GM13976 (cell line): ENCODE data around the gene WDR76.
"Not testable (repeated sequence)": the region's sequence is repeated elsewhere in the genome, so short reads cannot be mapped to it uniquely, and the experiment has no call there.

Experiments
- DNase-seq: peaks from one replicate; pipeline ENCODE4 v3.0.0; 2012; ENCODE audit warnings: low spot score
- CTCF ChIP-seq: IDR thresholded peaks from 2 replicates; pipeline ENCODE4 v1.5.1; 2012; ENCODE audit warnings: borderline replicate concordance, mild to moderate bottlenecking; ENCODE audit not compliant: insufficient read depth; ENCODE audit errors: extremely low read depth, missing control alignments, control extremely low read depth
- in situ Hi-C: fragments of 300-500 bp; cut with MboI; formaldehyde crosslinking; loops from one replicate; pipeline ENCODE4 v1.12.0; 2022; ENCODE audit warnings: low sequenced_read_pairs, mixed read lengths, inconsistent platforms; ENCODE audit not compliant: unreplicated experiment

WDR76 gene

DNA sequence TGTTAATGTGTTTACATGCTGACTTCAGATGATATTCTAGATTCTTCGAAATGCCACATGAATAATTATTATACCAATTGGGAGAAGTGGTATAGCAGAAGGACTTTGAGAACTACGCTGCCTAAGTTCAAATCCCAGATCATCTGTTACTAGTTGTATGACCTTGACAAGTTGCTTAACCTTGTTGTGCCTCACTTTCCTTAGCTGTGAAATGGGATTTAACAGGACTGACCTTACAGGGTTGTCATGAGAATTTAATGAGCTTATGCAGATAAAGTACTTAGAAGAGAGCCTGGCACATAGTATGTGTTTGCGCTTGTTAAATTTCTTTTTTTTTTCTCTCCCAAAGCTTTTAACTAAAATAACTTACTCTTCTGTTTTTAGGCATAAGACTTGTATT, 24.4 kb downstream of the WDR76 start:
- in situ Hi-C loops: no loop called here
- TF ChIP-seq CTCF: no peak

DNA sequence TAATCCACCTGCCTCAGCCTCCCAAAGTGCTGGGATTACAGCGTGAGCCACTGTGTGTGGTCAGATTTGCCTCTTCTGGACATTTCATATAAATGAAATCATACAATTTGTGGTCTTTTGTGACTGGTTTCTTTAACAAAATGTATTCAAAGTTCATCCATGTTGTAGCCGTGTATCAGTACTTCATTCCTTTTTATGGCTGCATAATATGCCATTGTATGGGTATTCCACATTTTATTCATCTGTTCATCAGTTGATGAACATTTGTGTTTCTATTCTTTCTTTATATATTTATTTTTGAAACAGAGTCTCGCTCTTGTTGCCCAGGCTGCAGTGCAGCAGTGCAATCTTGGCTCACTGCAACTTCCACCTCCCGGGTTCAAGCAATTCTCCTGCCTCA, 25.8 kb downstream of the WDR76 start:
- DNase-seq: no peak
- in situ Hi-C loops: no loop called here
- no peak for TF ChIP-seq CTCF

More for the DNA sequence above, 24.4 kb downstream of the WDR76 start:
- DNase-seq: no peak

DNA sequence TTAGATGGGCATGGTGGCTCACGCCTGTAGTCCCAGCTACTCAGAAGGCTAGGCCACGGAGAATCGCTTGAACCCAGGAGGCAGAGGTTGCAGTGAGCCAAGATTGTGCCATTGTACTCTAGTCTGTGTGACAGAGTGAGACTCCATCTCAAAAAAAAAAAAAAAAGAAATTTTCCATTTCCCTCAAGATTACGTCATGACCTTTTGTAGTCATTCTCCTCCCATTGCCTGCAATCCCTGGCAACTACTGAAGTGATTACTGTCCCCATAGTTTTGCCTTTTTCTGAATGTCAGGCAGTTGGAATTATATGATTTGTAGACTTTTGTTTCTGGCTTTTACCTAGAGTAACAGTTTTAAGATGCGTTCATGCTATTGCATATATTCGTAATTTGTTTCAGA, 28.0 kb downstream of the WDR76 start:
- no peak for DNase-seq
- TF ChIP-seq CTCF: no peak
- in situ Hi-C loops: no loop called here

DNA sequence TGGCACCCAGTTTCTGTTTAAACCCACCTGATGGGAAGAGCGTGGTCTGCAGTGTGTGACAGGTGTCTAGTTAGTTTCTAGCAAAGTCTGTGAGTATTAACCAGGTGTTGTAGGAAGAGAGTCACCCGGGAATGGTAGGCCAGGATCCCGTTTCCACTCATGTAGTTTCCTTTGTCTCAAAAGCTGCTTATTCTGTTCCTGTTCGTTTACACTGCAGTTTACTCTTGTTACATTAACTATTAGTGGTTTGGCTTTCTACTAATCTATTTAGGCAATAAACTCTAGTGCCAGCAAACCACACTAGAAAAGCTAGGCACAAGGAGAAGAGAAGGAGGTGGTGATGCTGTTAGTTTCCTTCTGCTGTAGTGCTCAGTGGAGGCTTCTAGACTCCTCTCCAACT, 32.7 kb downstream of the WDR76 start:
- TF ChIP-seq CTCF: no peak
- DNase-seq: no peak
- in situ Hi-C loops: no loop called here

- DNase-seq, in situ Hi-C loops: not testable (repeated sequence)
These were observed 39.8 kb downstream of the WDR76 start for GRCh38 chr15:43866636-43867035.

- TF ChIP-seq CTCF: no peak
- no peak for DNase-seq
- in situ Hi-C loops: no loop called here
These were observed 40.3 kb downstream of the WDR76 start for GRCh38 chr15:43867096-43867495.

DNA sequence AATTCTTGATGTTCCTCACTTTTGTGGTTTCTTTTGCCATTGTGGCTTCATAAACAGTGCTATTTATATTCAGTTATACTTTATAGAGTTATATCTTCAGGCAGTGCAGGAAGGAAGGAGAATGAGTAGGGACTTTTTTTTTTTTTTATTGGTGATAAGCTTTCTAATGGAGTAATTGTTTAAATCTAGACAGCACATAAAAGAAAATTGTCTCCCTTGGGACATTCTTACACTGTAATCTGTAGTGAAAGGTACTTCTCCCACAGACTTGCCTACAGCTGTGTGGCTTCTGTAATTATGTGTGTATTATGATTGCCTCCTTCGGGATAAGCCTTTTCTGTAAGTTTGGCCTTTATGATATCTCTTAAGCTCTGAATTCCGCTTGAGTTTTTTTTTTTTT, 41.6 kb downstream of the WDR76 start:
- in situ Hi-C loops: no loop called here
- no peak for TF ChIP-seq CTCF

More for the DNA sequence above, 41.6 kb downstream of the WDR76 start:
- DNase-seq: no peak
